ENCODE data around the gene MYCBPAP.

Gene MYCBPAP

GRCh38 chr17:50570032-50570431 lies 61.8 kb downstream of the MYCBPAP start:
- TF ChIP-seq CTCF (IDR thresholded peaks at IDR 0.05; ENCODE audit: insufficient read depth, low read depth, low read length, missing control alignments) = no peak
- no peak overlapping the region for H3K4me3 ChIP-seq (ENCODE audit: low read length)
- DNase-seq (ENCODE audit: low read depth) = no peak

GRCh38 chr17:50570528-50570927 lies 62.3 kb downstream of the MYCBPAP start:
- no peak for TF ChIP-seq CTCF (IDR thresholded peaks at IDR 0.05; ENCODE audit: insufficient read depth, low read depth, low read length, missing control alignments)
- H3K4me3 ChIP-seq (ENCODE audit: low read length) = no peak overlapping the region
- no peak for DNase-seq (ENCODE audit: low read depth)

- no peak for TF ChIP-seq CTCF (IDR thresholded peaks at IDR 0.05; ENCODE audit: insufficient read depth, low read depth, low read length, missing control alignments)
Observed at GRCh38 chr17:50571681-50572080, 63.4 kb downstream of the MYCBPAP start.

GRCh38 chr17:50572541-50572940 lies 64.3 kb downstream of the MYCBPAP start:
- DNase-seq (ENCODE audit: low read depth) = no peak
- no peak for TF ChIP-seq CTCF (IDR thresholded peaks at IDR 0.05; ENCODE audit: insufficient read depth, low read depth, low read length, missing control alignments)
- no peak overlapping the region for H3K4me3 ChIP-seq (ENCODE audit: low read length)

More at GRCh38 chr17:50571681-50572080, 63.4 kb downstream of the MYCBPAP start:
- no peak for DNase-seq (ENCODE audit: low read depth)
- no peak overlapping the region for H3K4me3 ChIP-seq (ENCODE audit: low read length)

GRCh38 chr17:50573866-50574611 lies 65.8 kb downstream of the MYCBPAP start:
- TF ChIP-seq CTCF (IDR thresholded peaks at IDR 0.05; ENCODE audit: insufficient read depth, low read depth, low read length, missing control alignments) = no peak
- H3K4me3 ChIP-seq (ENCODE audit: low read length) = no peak overlapping the region
- no peak for DNase-seq (ENCODE audit: low read depth)

GRCh38 chr17:50575581-50576210 lies 67.5 kb downstream of the MYCBPAP start:
- no peak for TF ChIP-seq CTCF (IDR thresholded peaks at IDR 0.05; ENCODE audit: insufficient read depth, low read depth, low read length, missing control alignments)
- no peak for DNase-seq (ENCODE audit: low read depth)
- no peak overlapping the region for H3K4me3 ChIP-seq (ENCODE audit: low read length)
